Activated T-helper 1 cell treated with anti-CD3 and anti-CD28 coated beads, Interleukin-12 subunit alpha, Interleukin-12 subunit beta, Interleukin-2, Interleukin-4 antibody, amounts not matched to agents 30 ng/mL and 10 ng/mL and 1 ng/mL, durations not matched to agents 14 hours and 24 hours and 36 hours (primary cell): ENCODE results near the gene KCNK1. TPM values are rescaled to one million over a fixed set of nuclear protein-coding genes. Genes with fewer than 3 reads are reported as not detected.
A peak's percentile ranks its signal among the peaks of the same experiment; 100 is the strongest.

Experiments used
- DNase-seq: peaks from one replicate; pipeline ENCODE4 v3.0.0; 2021; ENCODE audit warnings: low spot score
- H3K27ac Mint-ChIP-seq: one replicate; pipeline ENCODE4 v1.8.0; 2021; ENCODE audit warnings: mild to moderate bottlenecking, mixed read lengths
- H3K27me3 Mint-ChIP-seq: one replicate; pipeline ENCODE4 v1.8.0; 2022; ENCODE audit warnings: mild to moderate bottlenecking, moderate library complexity, mixed read lengths; ENCODE audit not compliant: insufficient read depth
- H3K36me3 Mint-ChIP-seq: one replicate; pipeline ENCODE4 v1.8.0; 2021; ENCODE audit warnings: low read depth, mixed read lengths
- H3K4me1 Mint-ChIP-seq: one replicate; pipeline ENCODE4 v1.8.0; 2021; ENCODE audit warnings: low read depth, mixed read lengths
- H3K4me3 Mint-ChIP-seq: one replicate; pipeline ENCODE4 v1.8.0; 2021; ENCODE audit warnings: mild to moderate bottlenecking, moderate library complexity, mixed read lengths
- H3K9me3 Mint-ChIP-seq: one replicate; pipeline ENCODE4 v1.8.0; 2021; ENCODE audit warnings: mixed read lengths
- intact Hi-C: fragments of 100-400 bp; cut with micrococcal nuclease; formaldehyde crosslinking; loops from one replicate; pipeline ENCODE4 v1.15.1; 2024
- total RNA-seq: library from RNA; stranded (reverse); gene quantifications from 2 replicates; pipeline ENCODE4 v1.2.3, GENCODE V29; 2022

KCNK1 gene
- total RNA-seq, 1 donor from 2014 or later = 1.8 TPM

GRCh38 chr1:233587958-233588799, 25.7 kb upstream of the KCNK1 start:
- Mint-ChIP-seq H3K4me3 (no peak overlapping the region), H3K4me1 (no peaks in the 10 kb centered on the region), H3K9me3 (no peaks in the 10 kb centered on the region), H3K27me3 (peaks cover 18% of the 10 kb centered on the region), H3K27ac (no peak overlapping the region), H3K36me3 (no peaks in the 10 kb centered on the region)
- intact Hi-C loops = no loop called here
- no peak for DNase-seq

- Mint-ChIP-seq H3K27me3 (peaks cover 7% of the 10 kb centered on the region), H3K27ac (peak overlapping the region; percentile 12), H3K4me3 (peak overlapping the region; percentile 20), H3K36me3 (no peaks in the 10 kb centered on the region), H3K4me1 (peaks cover 18% of the 10 kb centered on the region), H3K9me3 (no peaks in the 10 kb centered on the region)
- intact Hi-C loops = loop anchor here (1.0 to 5.0 kb wide), 2 partner anchors 188 to 195 kb away; no protein-coding TSS in a partner anchor
- DNase-seq = no peak
These were observed 16.4 kb upstream of the KCNK1 start for GRCh38 chr1:233597489-233597901.

- Mint-ChIP-seq H3K36me3 (no peaks in the 10 kb centered on the region), H3K4me1 (peaks cover 18% of the 10 kb centered on the region), H3K27me3 (peaks cover 7% of the 10 kb centered on the region), H3K4me3 (no peak overlapping the region), H3K9me3 (no peaks in the 10 kb centered on the region), H3K27ac (peak overlapping the region; percentile 49)
- intact Hi-C loops = loop anchor here (1.0 to 5.0 kb wide), 2 partner anchors 28 to 193 kb away; no protein-coding TSS in a partner anchor
- DNase-seq = no peak
These were observed 14.9 kb upstream of the KCNK1 start for GRCh38 chr1:233598891-233599541.

GRCh38 chr1:233599542-233600073, 14.3 kb upstream of the KCNK1 start:
- Mint-ChIP-seq H3K9me3 (no peaks in the 10 kb centered on the region), H3K27me3 (peaks cover 7% of the 10 kb centered on the region), H3K4me3 (no peak overlapping the region), H3K36me3 (no peaks in the 10 kb centered on the region), H3K4me1 (peaks cover 18% of the 10 kb centered on the region), H3K27ac (peak overlapping the region; percentile 49)
- DNase-seq = no peak
- intact Hi-C loops = loop anchor here (1.0 to 5.0 kb wide), 2 partner anchors 28 to 193 kb away; no protein-coding TSS in a partner anchor

GRCh38 chr1:233600488-233600887, 13.4 kb upstream of the KCNK1 start:
- no peak overlapping the region for H3K4me3 Mint-ChIP-seq
- intact Hi-C loops = no loop called here

GRCh38 chr1:233603478-233603877, 10.4 kb upstream of the KCNK1 start:
- peaks cover 7% of the 10 kb centered on the region for H3K27me3 Mint-ChIP-seq
- H3K9me3 Mint-ChIP-seq = no peaks in the 10 kb centered on the region
- no peak overlapping the region for H3K4me3 Mint-ChIP-seq

More at GRCh38 chr1:233600488-233600887, 13.4 kb upstream of the KCNK1 start:
- Mint-ChIP-seq H3K9me3 (no peaks in the 10 kb centered on the region), H3K27ac (no peak overlapping the region), H3K27me3 (peaks cover 7% of the 10 kb centered on the region), H3K4me1 (peaks cover 18% of the 10 kb centered on the region), H3K36me3 (no peaks in the 10 kb centered on the region)
- no peak for DNase-seq

GRCh38 chr1:233605205-233605604, 8.7 kb upstream of the KCNK1 start:
- Mint-ChIP-seq H3K27ac (no peak overlapping the region), H3K9me3 (no peaks in the 10 kb centered on the region), H3K27me3 (peaks cover 7% of the 10 kb centered on the region), H3K4me3 (no peak overlapping the region), H3K36me3 (no peaks in the 10 kb centered on the region), H3K4me1 (no peaks in the 10 kb centered on the region)
- intact Hi-C loops = no loop called here
- DNase-seq = no peak

More at GRCh38 chr1:233603478-233603877, 10.4 kb upstream of the KCNK1 start:
- DNase-seq = no peak
- intact Hi-C loops = no loop called here
- Mint-ChIP-seq H3K36me3 (no peaks in the 10 kb centered on the region), H3K27ac (no peak overlapping the region), H3K4me1 (peaks cover 12% of the 10 kb centered on the region)

GRCh38 chr1:233606813-233607212, 7.1 kb upstream of the KCNK1 start:
- DNase-seq = no peak
- H3K36me3 Mint-ChIP-seq = no peaks in the 10 kb centered on the region
- intact Hi-C loops = no loop called here
- no peaks in the 10 kb centered on the region for H3K9me3 Mint-ChIP-seq
- H3K27me3 Mint-ChIP-seq = peaks cover 11% of the 10 kb centered on the region
- H3K4me3 Mint-ChIP-seq = no peak overlapping the region
- no peaks in the 10 kb centered on the region for H3K4me1 Mint-ChIP-seq
- H3K27ac Mint-ChIP-seq = no peak overlapping the region

- Mint-ChIP-seq H3K4me1 (no peaks in the 10 kb centered on the region), H3K4me3 (no peak overlapping the region), H3K27ac (no peak overlapping the region), H3K27me3 (peaks cover 18% of the 10 kb centered on the region), H3K9me3 (no peaks in the 10 kb centered on the region), H3K36me3 (no peaks in the 10 kb centered on the region)
- intact Hi-C loops = no loop called here
- DNase-seq = no peak
These were observed 6.4 kb upstream of the KCNK1 start for GRCh38 chr1:233607252-233608119.

- DNase-seq = no peak
- Mint-ChIP-seq H3K27me3 (peaks cover 29% of the 10 kb centered on the region), H3K9me3 (no peaks in the 10 kb centered on the region), H3K4me1 (no peaks in the 10 kb centered on the region), H3K4me3 (no peak overlapping the region), H3K36me3 (no peaks in the 10 kb centered on the region), H3K27ac (no peak overlapping the region)
- intact Hi-C loops = no loop called here
These were observed 4.9 kb upstream of the KCNK1 start for GRCh38 chr1:233608988-233609387.

- no peak overlapping the region for H3K4me3 Mint-ChIP-seq
- no peaks in the 10 kb centered on the region for H3K4me1 Mint-ChIP-seq
- H3K27ac Mint-ChIP-seq = no peak overlapping the region
- H3K36me3 Mint-ChIP-seq = peaks cover under 1% of the 10 kb centered on the region
- no peaks in the 10 kb centered on the region for H3K9me3 Mint-ChIP-seq
- DNase-seq = no peak
- H3K27me3 Mint-ChIP-seq = peaks cover 34% of the 10 kb centered on the region
- intact Hi-C loops = no loop called here
These were observed 4.0 kb upstream of the KCNK1 start for GRCh38 chr1:233609926-233610325.

GRCh38 chr1:233610628-233611027, 3.3 kb upstream of the KCNK1 start:
- no peaks in the 10 kb centered on the region for H3K4me1 Mint-ChIP-seq
- no peak for DNase-seq
- H3K4me3 Mint-ChIP-seq = no peak overlapping the region
- intact Hi-C loops = no loop called here
- peaks cover 4% of the 10 kb centered on the region for H3K36me3 Mint-ChIP-seq
- no peaks in the 10 kb centered on the region for H3K9me3 Mint-ChIP-seq
- no peak overlapping the region for H3K27ac Mint-ChIP-seq
- H3K27me3 Mint-ChIP-seq = peaks cover 40% of the 10 kb centered on the region
